ENCODE results near the gene TFAP2B.

Gene TFAP2B

DNA sequence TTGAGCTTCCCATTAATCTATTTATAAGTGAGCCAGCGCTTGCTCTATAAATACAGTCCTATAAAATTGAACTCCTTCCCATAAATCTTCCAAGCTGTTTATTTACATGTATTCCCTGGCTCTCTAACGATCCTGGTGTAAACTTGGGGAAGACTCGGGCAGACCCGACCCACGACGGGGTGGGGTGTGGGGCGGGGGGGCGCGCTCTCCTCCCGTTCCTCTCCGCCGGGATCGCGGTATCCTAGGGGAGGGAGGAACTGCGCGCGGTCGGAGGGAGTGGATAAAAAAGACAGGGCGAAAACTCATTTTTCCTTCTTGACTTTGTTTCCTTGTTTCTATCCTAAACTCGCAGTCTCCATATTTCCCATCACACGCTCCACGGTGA lies 31.1 kb downstream of the TFAP2B start:
- no peak for DNase-seq

DNA sequence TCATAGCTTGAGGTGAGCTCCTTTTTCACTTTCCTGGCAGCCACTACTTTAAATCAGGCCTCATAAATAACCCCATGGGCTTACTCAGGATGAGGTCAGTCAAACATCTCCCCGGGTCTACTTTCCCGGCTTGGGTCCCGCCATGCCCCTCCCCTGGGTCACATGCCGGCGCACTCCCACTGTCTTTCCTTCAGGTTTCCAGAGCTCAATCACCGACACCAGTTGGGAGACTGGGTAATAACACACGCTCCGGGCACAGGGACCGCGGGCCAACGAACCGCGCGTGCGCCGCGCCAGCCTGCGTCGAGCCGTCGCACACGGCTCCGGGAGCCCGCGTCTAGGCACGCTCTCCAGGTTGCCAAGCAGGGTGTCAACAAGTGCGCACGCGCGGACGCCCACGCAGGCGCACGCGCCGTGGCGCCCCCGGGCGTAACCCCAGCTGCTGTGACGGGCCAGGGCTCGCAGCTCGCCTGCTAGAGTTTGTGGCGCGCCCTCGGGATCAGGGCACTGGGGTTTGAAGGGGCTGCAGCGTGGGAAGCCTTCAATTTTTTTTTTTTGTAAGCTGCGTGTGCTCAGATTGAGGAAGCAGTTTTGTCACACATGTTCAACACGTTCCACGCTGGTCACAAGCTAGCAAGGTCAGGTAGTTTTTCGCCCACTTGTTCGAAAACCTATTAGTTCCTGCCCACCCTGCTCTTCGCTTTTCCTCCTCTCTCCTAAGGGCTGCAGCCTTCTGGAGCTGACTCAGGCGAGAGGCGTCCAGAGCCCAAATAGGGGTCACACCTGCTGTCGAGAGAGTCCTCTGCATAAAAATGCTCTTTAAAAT lies 31.8 kb downstream of the TFAP2B start:
- no peak for DNase-seq

DNA sequence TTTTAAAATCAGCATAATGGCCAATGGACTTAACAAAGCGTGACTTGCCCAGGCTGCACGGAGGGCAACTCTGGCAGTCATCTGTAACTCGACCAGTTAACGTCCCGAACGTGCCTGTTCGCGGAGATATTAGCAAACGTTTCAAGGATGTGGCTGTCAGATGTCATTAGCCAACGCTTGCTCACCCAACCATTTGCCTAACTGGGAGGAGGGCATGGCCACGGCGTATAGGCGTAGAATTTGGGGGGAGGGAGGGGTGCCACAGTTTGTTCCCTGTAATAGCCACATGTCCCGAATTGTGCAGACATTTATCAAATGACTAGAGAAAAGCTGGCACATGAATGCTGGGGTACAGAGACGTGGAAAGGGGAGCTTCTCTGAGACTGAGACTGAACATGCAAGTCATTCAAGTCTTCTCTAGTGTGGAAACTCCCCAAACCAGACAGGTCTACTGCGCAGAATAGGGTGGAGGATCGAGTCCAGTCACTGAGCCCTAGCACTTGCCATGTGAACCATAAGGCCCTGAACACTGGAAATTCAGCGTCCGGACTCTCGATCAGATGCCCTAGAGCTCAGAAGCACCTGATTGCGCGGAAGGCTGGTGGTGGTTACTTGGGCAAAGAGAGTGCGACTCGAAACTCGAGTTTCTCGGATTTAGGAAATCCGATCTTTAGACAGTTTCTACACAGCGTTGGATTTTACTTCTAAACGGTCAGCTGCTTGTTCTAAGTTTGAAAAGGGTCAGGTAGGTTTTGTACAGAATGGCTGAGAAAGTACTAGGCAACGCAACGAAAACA lies 32.6 kb downstream of the TFAP2B start:
- no peak for DNase-seq

DNA sequence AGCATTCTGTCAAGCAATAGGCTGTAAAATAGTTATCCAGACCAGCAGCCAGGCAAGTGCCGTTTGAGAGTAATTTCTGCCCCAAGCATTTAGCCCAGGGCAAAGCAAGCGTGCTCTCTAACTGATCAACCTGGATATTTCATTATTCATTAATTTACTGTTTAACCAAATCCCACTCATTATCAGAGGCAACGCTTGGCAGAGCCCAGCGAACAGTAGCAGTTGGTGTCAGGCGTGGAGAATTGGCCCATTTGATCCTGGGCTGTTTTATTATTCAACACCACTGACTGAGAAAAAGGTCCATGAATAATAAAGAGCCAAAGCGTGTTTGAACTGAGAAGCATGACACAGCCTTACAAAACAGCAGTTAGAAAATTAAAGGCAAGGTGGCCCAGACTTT lies 35.3 kb downstream of the TFAP2B start:
- DNase-seq = no peak

DNA sequence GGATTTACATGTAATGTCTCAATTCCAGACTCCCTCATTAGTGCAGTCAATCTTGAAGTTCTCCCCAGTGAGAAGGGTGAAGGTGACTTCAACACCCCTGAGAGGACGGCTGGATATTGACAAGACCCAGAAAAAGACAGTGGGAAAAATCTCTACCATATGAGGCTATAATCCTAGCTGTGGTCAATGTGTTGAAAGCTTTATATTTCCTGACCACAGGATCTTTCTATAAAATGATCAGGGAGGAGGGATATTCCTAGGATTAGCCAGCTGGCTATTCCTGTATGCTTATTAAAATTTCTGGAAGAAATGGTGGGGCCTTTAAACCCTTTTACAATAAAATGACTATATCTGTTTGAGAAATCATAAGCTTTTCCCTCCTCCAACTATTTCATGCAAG lies 43.0 kb downstream of the TFAP2B start:
- no peak for DNase-seq

DNA sequence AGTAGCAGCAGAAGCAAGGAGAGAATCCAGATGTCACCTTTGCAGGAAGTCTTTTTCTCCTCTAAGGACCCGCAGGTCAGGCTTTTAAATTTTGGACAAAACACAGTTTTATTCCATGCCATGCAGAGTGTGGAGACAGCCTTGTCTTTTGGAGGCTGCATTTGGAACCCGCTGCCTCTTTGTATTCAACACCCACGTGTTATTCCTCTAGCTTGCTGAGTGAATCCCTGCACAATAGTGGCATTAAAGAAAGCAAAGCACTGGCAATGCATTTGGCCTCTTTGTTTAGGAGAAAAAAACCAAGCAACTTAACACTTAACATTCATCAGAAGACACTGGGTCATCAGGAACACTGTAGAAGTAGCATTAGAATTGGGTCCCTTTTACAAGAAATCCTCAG lies 43.5 kb downstream of the TFAP2B start:
- no peak for DNase-seq

DNA sequence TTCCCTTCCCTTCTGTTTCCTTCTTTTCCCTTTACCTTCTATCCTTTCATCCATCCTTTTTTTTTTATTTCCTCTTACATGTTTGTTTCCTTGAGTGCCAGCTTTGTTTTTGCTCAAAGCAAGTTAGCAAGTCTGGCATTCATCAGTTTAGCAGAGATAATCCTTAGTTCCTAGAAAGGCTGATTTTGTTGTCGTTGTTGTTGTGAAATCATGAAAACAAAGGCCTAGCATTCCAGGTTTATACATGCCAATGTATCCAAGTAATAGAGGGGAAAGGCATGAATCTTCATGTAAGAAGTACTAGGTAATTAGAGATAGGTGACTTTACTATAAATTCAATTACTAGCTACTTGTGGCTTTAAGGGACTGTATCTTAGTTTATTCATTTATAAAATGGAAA lies 45.9 kb downstream of the TFAP2B start:
- DNase-seq = no peak

DNA sequence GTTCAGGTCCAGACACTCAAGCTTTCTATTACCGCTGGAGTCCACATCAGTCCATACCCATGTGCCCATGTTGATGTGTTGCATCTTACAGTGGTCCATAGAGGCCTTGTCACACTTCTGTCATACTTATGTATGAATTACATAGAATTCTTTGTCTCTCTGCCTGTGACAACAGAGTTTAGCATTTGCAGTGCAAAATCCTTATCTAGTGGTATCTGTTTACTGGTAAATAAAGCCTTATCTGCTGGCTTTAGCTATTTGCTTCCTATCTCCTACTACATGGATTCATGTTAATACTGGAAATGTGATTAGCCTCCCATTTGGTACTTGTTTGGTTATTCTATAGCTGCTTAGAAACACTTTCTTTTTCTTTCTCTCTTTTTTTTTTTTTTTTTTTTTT lies 49.8 kb downstream of the TFAP2B start:
- DNase-seq = no peak

DNA sequence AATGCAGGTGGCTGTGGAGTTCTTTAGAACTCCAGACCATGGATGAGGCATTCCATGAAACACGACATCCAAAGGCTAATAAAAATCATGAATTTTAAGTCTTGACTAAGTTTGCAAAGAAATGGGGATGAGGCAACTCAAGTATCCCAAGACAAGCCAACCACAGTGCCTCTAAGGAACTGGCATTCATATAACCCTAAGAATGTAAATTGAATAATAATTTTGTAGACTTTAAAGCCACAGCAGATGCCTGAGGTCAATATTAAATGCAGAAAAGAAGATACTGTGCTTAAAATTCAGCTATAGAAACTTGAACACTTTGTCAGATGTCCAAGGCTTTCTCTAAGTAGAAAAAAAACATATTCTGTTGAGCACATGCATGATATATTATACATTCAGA lies 54.5 kb downstream of the TFAP2B start:
- no peak for DNase-seq

DNA sequence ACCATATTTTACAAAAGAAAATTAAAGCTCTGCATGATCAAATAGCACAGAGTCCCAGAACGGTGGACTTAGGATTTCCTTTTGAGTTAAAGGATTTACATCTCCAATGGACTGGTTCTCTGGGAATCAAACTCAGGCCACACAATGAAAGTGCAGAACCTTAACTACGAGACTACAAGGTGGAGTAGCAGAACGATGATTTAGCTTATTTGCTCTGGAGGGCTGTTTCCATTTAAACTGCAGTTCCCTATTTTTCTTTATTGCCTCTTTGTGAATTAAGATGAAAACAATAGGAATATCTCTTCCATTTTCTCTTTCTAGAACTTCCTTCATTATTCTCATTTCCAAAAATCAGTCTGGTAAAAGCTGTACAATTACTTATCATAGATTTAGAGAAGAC lies 65.7 kb downstream of the TFAP2B start:
- no peak for DNase-seq

DNA sequence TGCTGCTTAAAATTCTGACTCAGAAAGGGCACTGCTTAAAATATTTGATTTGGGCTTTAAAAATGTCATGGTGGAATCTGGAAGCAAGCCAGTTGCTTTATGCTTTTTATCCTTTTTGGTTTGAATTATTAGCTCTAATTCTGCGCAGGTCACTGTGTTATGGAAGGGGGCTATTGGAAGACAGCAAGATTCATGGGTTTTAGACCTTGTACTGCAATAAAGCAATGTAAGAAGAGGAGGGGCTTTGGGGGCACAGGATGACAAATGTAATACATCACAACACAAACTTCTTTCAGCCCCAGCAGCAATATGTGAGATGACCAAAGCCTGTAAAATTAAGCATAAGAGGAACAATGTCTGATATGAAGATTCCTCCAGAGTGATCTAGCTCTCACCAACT lies 68.4 kb downstream of the TFAP2B start:
- no peak for DNase-seq

DNA sequence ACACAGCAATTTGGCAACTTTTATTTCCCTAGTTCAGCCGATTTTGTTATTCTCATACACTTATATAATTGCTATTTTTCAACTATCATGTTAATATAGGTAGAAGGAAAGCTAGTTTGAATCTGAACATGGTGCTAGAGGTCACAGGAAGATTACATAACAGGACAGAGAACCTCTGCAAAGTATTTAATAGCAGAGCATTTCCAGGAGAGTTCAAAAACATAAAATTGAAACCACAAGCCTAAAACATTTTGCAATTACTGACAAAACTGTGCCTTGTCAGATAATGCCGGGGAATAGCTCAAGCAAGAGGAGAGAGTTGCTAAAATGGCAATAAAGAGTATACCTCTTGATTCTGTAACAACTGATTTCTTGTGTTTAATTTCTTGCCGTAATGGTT lies 70.8 kb downstream of the TFAP2B start:
- DNase-seq = no peak

DNA sequence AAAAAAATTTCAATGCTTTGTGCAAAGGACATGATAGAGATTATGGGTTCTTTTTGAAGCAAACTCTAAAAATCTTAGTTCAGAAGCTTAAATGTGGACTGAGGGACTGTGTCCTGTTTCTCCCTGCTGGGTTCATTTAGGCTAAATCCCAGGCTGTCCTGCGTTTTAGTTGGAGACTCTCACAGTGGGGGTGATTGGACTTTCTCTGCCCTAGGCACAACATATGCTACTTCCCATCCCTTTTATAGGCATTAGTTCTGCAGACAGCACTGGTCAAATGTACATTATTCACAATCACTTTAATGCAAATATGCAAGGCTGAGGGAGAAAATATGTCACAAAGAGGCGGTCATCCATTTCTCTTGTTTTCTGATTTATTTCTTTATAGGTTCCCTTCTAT lies 71.3 kb downstream of the TFAP2B start:
- no peak for DNase-seq

DNA sequence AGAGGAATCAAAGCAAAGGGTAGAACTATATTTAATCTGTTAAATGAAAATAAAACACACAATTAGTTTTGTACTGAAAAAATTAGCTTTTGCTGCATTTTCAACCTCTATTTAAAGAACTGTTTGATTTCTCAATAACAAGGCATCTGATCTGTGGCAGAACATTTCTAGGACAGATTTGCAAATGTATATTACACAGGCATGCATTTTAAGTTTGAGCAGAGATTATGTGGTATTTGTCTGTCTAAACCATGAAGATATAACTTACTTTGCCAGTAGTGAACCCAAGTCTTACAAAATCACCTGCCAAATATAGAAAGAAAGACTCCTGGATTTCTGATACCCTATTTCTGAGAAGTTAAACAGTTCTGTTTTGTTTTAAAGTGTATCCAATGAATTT lies 71.9 kb downstream of the TFAP2B start:
- no peak for DNase-seq

DNA sequence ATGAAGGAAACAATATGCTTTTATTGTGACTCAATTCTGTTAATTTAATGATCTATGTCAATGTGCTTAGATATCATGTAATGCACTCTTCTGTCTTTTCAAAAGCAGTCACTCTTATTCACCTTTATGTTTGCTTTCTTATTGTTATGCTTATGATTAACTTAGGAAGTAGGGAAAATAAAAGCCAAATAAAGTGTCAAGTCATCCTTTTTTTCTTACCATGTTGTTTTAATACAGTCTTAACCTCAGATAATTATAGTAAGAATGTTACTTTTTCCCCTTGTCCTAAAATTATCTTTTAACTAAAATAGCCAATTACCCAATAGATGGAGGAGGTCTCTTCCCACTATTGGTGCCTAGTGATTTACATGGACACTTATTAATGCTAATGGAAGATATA lies 72.6 kb downstream of the TFAP2B start:
- no peak for DNase-seq
